Left lung (tissue), 10 donors: ENCODE results near the gene HSPBP1. TPM values are rescaled to one million over a fixed set of nuclear protein-coding genes. Genes with fewer than 3 reads are reported as not detected.

Source experiments
- ATAC-seq: fragments of 200-7000 bp; cut with Tn5 transposase; one replicate; pipeline ENCODE4 v1.9.1; 2020; ENCODE audit warnings: moderate library complexity
- DNase-seq, 4 donors: peaks; one replicate each; pipeline ENCODE4 v3.0.0-alpha.2; 2013 to 2020
- H3K27ac ChIP-seq, 2 donors: fragments of 200-600 bp; sonication (generic) in 1 of 2; one replicate each; pipeline versions ENCODE4 v1.5.0 to v1.8.0; 2020 to 2021
- H3K27me3 ChIP-seq, 2 donors: fragments of 200-600 bp; sonication (generic) in 1 of 2; one replicate each; pipeline versions ENCODE4 v1.5.0 to v1.8.0; 2020 to 2021
- H3K36me3 ChIP-seq, 2 donors: fragments of 200-600 bp; sonication (generic) in 1 of 2; one replicate each; pipeline versions ENCODE4 v1.5.0 to v1.8.0; 2020 to 2021
- H3K4me1 ChIP-seq, 2 donors: fragments of 200-600 bp; one replicate each; pipeline ENCODE4 v1.8.0; 2021
- H3K4me3 ChIP-seq, 2 donors: fragments of 200-600 bp; sonication (generic) in 1 of 2; one replicate each; pipeline versions ENCODE4 v1.5.0 to v1.8.0; 2020 to 2021; ENCODE audit warnings: mild to moderate bottlenecking in 1 of 2
- H3K9me3 ChIP-seq, 2 donors: fragments of 200-600 bp; sonication (generic) in 1 of 2; one replicate each; pipeline versions ENCODE4 v1.5.0 to v1.8.0; 2020 to 2021
- CTCF ChIP-seq, 2 donors: fragments of 200-600 bp; sonication (generic) in 1 of 2; IDR thresholded peaks; one replicate each; pipeline versions ENCODE4 v1.5.0 to v1.8.0; 2021; ENCODE audit warnings: antibody characterized with exemption in 2 of 2
- intact Hi-C, 2 donors: fragments of 100-400 bp; cut with DNase I; formaldehyde crosslinking; loops; one replicate each; pipeline versions ENCODE4 v1.11.2 to v1.14.2; 2022
- polyA plus RNA-seq, 6 donors: library from polyadenylated mRNA; unstranded; fragments of 120-200 nt; gene quantifications; one replicate each; pipeline ENCODE4 v1.2.1, GENCODE V29; 2013; ENCODE audit not compliant: insufficient read length in 6 of 6
- total RNA-seq, 2 donors: library from RNA; stranded (reverse); fragmentation: NEBNext Ultra II Directional; extraction: Animal tissue kit (Norgen Biotek cat#: 25700); gene quantifications; one replicate each; pipeline ENCODE4 v1.2.1, GENCODE V29; 2021
- donor health status: DM: no; HTN: yes; CAD: no.
- donor health status: DM: no; HTN: no; CAD: no.

The HSPBP1 gene
- total and polyA plus RNA-seq, 8 donors, result 23.7 to 38.4 (median 29.7) TPM

- DNase-seq (no peak), ATAC-seq (no peak)
- intact Hi-C loops, result no loop called here
- no peak overlapping the region for H3K4me3 ChIP-seq
- TF ChIP-seq CTCF (IDR thresholded peaks at IDR 0.05), result no peak
- no peak overlapping the region for H3K27ac ChIP-seq
- no peaks in the 10 kb centered on the region for H3K4me1 ChIP-seq
- H3K9me3 ChIP-seq, result no peaks in the 10 kb centered on the region
- peaks cover 0 to 13% of the 10 kb centered on the region in 2 donors for H3K27me3 ChIP-seq
- no peaks in the 10 kb centered on the region for H3K36me3 ChIP-seq
These were observed 9.3 kb upstream of the HSPBP1 start for GRCh38 chr19:55289117-55289796.

- Histone ChIP-seq H3K4me1 (no peaks in the 10 kb centered on the region), H3K36me3 (no peaks in the 10 kb centered on the region), H3K27ac (no peak overlapping the region), H3K9me3 (no peaks in the 10 kb centered on the region), H3K4me3 (no peak overlapping the region), H3K27me3 (peaks cover 0 to 30% of the 10 kb centered on the region in 2 donors)
- TF ChIP-seq CTCF (IDR thresholded peaks at IDR 0.05), result no peak
- no peak for DNase-seq
- no peak for ATAC-seq
- intact Hi-C loops, result no loop called here
These were observed 7.6 kb upstream of the HSPBP1 start for GRCh38 chr19:55287361-55288079.

- no peaks in the 10 kb centered on the region for H3K36me3 ChIP-seq
- intact Hi-C loops, result no loop called here
These were observed 5.5 kb upstream of the HSPBP1 start for GRCh38 chr19:55285229-55285890.

GRCh38 chr19:55284405-55285058 lies 4.6 kb upstream of the HSPBP1 start:
- intact Hi-C loops, result no loop called here

More at GRCh38 chr19:55285229-55285890, 5.5 kb upstream of the HSPBP1 start:
- H3K9me3 ChIP-seq, result no peaks in the 10 kb centered on the region
- no peak overlapping the region for H3K27ac ChIP-seq
- no peak for TF ChIP-seq CTCF (IDR thresholded peaks at IDR 0.05)
- peak in 1 of 4 donors; percentile 70 for DNase-seq
- no peak overlapping the region for H3K4me3 ChIP-seq
- ATAC-seq, result no peak
- peaks cover 0 to 35% of the 10 kb centered on the region in 2 donors for H3K27me3 ChIP-seq
- peaks cover 0 to 5% of the 10 kb centered on the region in 2 donors for H3K4me1 ChIP-seq

More at GRCh38 chr19:55284405-55285058, 4.6 kb upstream of the HSPBP1 start:
- no peak overlapping the region for H3K27ac ChIP-seq
- H3K36me3 ChIP-seq, result no peaks in the 10 kb centered on the region
- H3K4me3 ChIP-seq, result peak overlapping the region in 1 of 2 donors; percentile 13
- H3K4me1 ChIP-seq, result peaks cover under 1 to 9% of the 10 kb centered on the region in 2 donors
- H3K9me3 ChIP-seq, result no peaks in the 10 kb centered on the region
- ATAC-seq (no peak), DNase-seq (peak in 1 of 4 donors; percentile 31)
- peaks cover 0 to 35% of the 10 kb centered on the region in 2 donors for H3K27me3 ChIP-seq
- no peak for TF ChIP-seq CTCF (IDR thresholded peaks at IDR 0.05)
